Esophagus (tissue), 2 donors: ENCODE measurements around the gene CDC14A. TPM values are rescaled to one million over a fixed set of nuclear protein-coding genes. Genes with fewer than 3 reads are reported as not detected.
"Not testable (repeated sequence)": the region's sequence is repeated elsewhere in the genome, so short reads cannot be mapped to it uniquely, and the experiment has no call there.

Source experiments
- H3K27ac ChIP-seq, 2 donors: one replicate each; pipeline ENCODE4 v1.5.1; 2013; ENCODE audit warnings: low read depth in 2 of 2, mild to moderate bottlenecking in 2 of 2, inconsistent platforms in 1 of 2, low read length in 1 of 2, moderate library complexity in 1 of 2
- H3K27me3 ChIP-seq, 2 donors: one replicate each; pipeline ENCODE4 v1.6.1; 2013; ENCODE audit warnings: low read length in 2 of 2, control low read depth in 1 of 2, mild to moderate bottlenecking in 1 of 2; ENCODE audit not compliant: insufficient read depth in 2 of 2, control insufficient read depth in 1 of 2
- H3K36me3 ChIP-seq, 2 donors: one replicate each; pipeline ENCODE4 v1.6.1; 2013; ENCODE audit warnings: low read length in 1 of 2; ENCODE audit not compliant: control insufficient read depth in 2 of 2, insufficient read depth in 2 of 2
- H3K4me1 ChIP-seq, 2 donors: one replicate each; pipeline ENCODE4 v1.6.1; 2013; ENCODE audit warnings: low read length in 1 of 2; ENCODE audit not compliant: control insufficient read depth in 2 of 2, insufficient read depth in 2 of 2
- H3K4me3 ChIP-seq, 2 donors: one replicate each; pipeline ENCODE4 v1.5.1; 2013; ENCODE audit warnings: low read length in 2 of 2, mild to moderate bottlenecking in 2 of 2, low read depth in 1 of 2, moderate library complexity in 1 of 2
- H3K9me3 ChIP-seq, 2 donors: one replicate each; pipeline ENCODE4 v1.6.1; 2013; ENCODE audit warnings: mild to moderate bottlenecking in 2 of 2, low read depth in 1 of 2, low read length in 1 of 2, moderate library complexity in 1 of 2; ENCODE audit not compliant: control insufficient read depth in 2 of 2, insufficient read depth in 1 of 2
- WGBS, 2 donors: extraction: QIAGEN DNeasy Blood & Tissue Kit; methylation state at CpG; one replicate each; pipeline ENCODE4 v1.1.7; 2013; 5-methylcytosine and 5-hydroxymethylcytosine counted together
- polyA plus RNA-seq, 2 donors: library from polyadenylated mRNA; stranded (reverse); fragments of 200-250 nt; gene quantifications; one replicate each; pipeline ENCODE4 v1.2.3, GENCODE V29; 2013
- donor health status: healthy with polysubstance abuse.
- donor health status: Bipolar disorder and iron deficiency.

CDC14A gene
- polyA plus RNA-seq, 2 donors: 1.0 to 1.2 TPM

DNA sequence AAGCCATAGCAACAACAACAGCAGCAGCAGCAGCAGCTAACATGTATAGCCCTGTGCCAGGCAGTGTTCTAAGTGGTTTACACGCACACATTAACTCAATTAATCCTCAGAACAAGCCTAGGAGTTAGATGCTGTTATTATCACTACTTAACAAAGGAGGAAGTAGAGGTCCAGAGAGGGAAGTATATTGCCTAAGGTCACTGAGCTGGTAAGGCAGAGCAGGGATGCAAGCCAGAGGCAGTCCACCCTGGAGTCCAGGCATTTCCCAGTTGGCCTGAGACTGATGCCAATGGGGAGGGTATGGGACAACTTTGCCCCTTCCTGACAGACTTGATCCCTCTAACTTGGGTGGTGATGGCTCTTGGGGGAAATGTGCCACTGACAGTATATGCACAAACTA, 6.8 kb downstream of the CDC14A start:
- no peak overlapping the region for H3K27ac ChIP-seq
- H3K4me1 ChIP-seq: peaks cover 3% of the 10 kb centered on the region in 2 donors
- H3K36me3 ChIP-seq: peaks cover 0 to 3% of the 10 kb centered on the region in 2 donors
- no peak overlapping the region for H3K4me3 ChIP-seq
- no peaks in the 10 kb centered on the region for H3K9me3 ChIP-seq
- no peaks in the 10 kb centered on the region for H3K27me3 ChIP-seq
- WGBS, 2 donors: 36 to 43% methylated on average over 1 of the region's 1 CpG

GRCh38 chr1:100360790-100361510, 8.6 kb downstream of the CDC14A start:
- H3K36me3 ChIP-seq: peaks cover 0 to 3% of the 10 kb centered on the region in 2 donors
- H3K4me3 ChIP-seq: no peak overlapping the region
- no peak overlapping the region for H3K27ac ChIP-seq
- no peaks in the 10 kb centered on the region for H3K9me3 ChIP-seq
- no peaks in the 10 kb centered on the region for H3K27me3 ChIP-seq
- WGBS, 2 donors: 24 to 31% methylated on average over 2 of the region's 2 CpGs
- peaks cover under 1 to 3% of the 10 kb centered on the region in 2 donors for H3K4me1 ChIP-seq

- Histone ChIP-seq H3K9me3 (no peaks in the 10 kb centered on the region), H3K36me3 (peaks cover 0 to 3% of the 10 kb centered on the region in 2 donors), H3K4me3 (no peak overlapping the region), H3K27ac (no peak overlapping the region), H3K27me3 (no peaks in the 10 kb centered on the region), H3K4me1 (peaks cover 0 to 3% of the 10 kb centered on the region in 2 donors)
- WGBS, 2 donors: 93 to 96% methylated on average over 5 of the region's 5 CpGs
These were observed 9.3 kb downstream of the CDC14A start for GRCh38 chr1:100361511-100362089.

GRCh38 chr1:100362821-100363466, 10.6 kb downstream of the CDC14A start:
- WGBS, 2 donors: 93 to 95% methylated on average over 16 of the region's 16 CpGs
- Histone ChIP-seq H3K4me3 (no peak overlapping the region), H3K36me3 (peaks cover 0 to 3% of the 10 kb centered on the region in 2 donors), H3K4me1 (no peaks in the 10 kb centered on the region), H3K27me3 (no peaks in the 10 kb centered on the region), H3K27ac (no peak overlapping the region), H3K9me3 (no peaks in the 10 kb centered on the region)

DNA sequence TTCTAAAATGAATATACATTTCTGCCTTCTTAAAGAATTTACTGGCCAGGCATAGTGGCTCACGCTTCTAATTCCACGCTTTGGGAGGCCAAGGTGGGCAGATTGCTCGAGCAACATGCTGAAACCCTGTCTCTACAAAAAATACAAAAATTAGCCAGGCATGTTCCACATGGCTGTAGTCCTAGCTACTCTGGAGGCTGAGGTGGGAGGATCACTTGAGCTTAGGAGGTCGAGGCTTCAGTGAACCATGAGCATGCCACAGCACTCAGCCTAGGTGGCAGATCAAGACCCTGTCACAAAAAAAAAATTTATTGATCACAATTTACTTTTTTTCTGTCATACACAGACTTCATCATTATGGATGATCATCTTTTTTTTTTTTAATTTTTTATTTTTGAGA, 11.5 kb downstream of the CDC14A start:
- Histone ChIP-seq H3K36me3 (peaks cover 0 to 3% of the 10 kb centered on the region in 2 donors), H3K4me1 (no peaks in the 10 kb centered on the region), H3K27ac (no peak overlapping the region), H3K9me3 (no peaks in the 10 kb centered on the region), H3K4me3 (no peak overlapping the region), H3K27me3 (no peaks in the 10 kb centered on the region)
- WGBS, 2 donors: 82 to 92% methylated on average over 4 of the region's 4 CpGs

- Histone ChIP-seq H3K4me3 (no peak overlapping the region), H3K4me1 (no peaks in the 10 kb centered on the region), H3K36me3 (peaks cover 0 to 3% of the 10 kb centered on the region in 2 donors), H3K9me3 (no peaks in the 10 kb centered on the region), H3K27me3 (no peaks in the 10 kb centered on the region), H3K27ac (no peak overlapping the region)
- 55 to 63% methylated on average over 3 of the region's 3 CpGs for WGBS, 2 donors
These were observed 12.4 kb downstream of the CDC14A start for GRCh38 chr1:100364697-100365096.

- 84 to 87% methylated on average over 1 of the region's 1 CpG for WGBS, 2 donors
- Histone ChIP-seq H3K4me1 (no peaks in the 10 kb centered on the region), H3K27me3 (no peaks in the 10 kb centered on the region), H3K9me3 (no peaks in the 10 kb centered on the region), H3K4me3 (no peak overlapping the region), H3K36me3 (peaks cover 0 to 3% of the 10 kb centered on the region in 2 donors), H3K27ac (no peak overlapping the region)
These were observed 13.9 kb downstream of the CDC14A start for GRCh38 chr1:100366209-100366525.

DNA sequence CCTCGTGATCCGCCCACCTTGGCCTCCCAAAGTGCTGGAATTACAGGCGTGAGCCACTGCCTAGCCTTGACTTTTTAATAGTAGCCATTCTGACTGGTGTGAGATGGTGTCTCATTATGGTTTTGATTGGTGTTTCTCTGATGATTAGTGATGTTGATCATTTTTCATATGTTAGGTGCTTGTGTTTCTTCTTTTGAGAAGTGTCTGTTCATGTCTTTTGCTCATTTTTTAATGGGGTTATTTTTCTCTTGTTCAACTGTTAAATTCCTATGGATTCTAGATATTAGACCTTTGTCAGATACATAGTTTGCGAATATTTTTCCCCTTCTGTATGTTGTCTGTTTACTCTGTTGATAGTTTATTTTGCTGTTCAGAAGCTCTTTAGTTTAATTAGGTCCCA, 17.0 kb downstream of the CDC14A start:
- not testable (repeated sequence) for H3K4me1 ChIP-seq, H3K27ac ChIP-seq, H3K36me3 ChIP-seq, H3K27me3 ChIP-seq, H3K4me3 ChIP-seq, H3K9me3 ChIP-seq
- 97 to 99% methylated on average over 4 of the region's 4 CpGs for WGBS, 2 donors

- H3K4me3 ChIP-seq, H3K9me3 ChIP-seq, H3K4me1 ChIP-seq, H3K27me3 ChIP-seq, H3K36me3 ChIP-seq, H3K27ac ChIP-seq: not testable (repeated sequence)
- 79 to 83% methylated on average over 1 to 3 of the region's 5 CpGs for WGBS, 2 donors
These were observed 21.6 kb downstream of the CDC14A start for GRCh38 chr1:100373953-100374352.

- H3K4me1 ChIP-seq, H3K36me3 ChIP-seq, H3K9me3 ChIP-seq, H3K27ac ChIP-seq, H3K4me3 ChIP-seq, H3K27me3 ChIP-seq: not testable (repeated sequence)
- 85 to 93% methylated on average over 6 of the region's 6 CpGs for WGBS, 2 donors
These were observed 24.6 kb downstream of the CDC14A start for GRCh38 chr1:100376890-100377289.
